ENCODE data around the gene PIWIL4.
"Not testable (repeated sequence)": the region's sequence is repeated elsewhere in the genome, so short reads cannot be mapped to it uniquely, and the experiment has no call there.

PIWIL4 gene

DNA sequence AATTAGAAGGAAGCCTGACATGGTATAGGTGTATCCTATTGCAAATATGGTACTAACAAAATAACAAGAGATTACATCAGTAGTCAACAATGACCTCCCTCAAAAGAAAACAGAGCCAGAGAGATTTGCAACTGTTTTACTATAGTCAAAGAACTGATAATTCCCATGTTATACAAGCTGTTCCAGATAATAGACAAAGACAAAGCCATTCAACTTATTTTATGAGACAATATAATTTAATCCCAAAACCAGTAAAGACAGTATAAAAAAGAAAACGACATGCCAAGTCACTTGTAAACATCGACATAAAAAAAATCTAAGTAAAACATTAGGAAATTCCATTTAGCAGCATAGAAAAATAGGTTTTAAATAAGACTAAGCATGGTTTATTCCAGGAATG, 65.2 kb downstream of the PIWIL4 start:
- Mint-ChIP-seq H3K9me3 (no peaks in the 10 kb centered on the region), H3K4me3 (no peak overlapping the region), H3K27ac (no peak overlapping the region), H3K36me3 (no peaks in the 10 kb centered on the region), H3K4me1 (no peaks in the 10 kb centered on the region)
- ATAC-seq (no peak), DNase-seq (ENCODE audit: low spot score in 2 of 2) (no peak)

DNA sequence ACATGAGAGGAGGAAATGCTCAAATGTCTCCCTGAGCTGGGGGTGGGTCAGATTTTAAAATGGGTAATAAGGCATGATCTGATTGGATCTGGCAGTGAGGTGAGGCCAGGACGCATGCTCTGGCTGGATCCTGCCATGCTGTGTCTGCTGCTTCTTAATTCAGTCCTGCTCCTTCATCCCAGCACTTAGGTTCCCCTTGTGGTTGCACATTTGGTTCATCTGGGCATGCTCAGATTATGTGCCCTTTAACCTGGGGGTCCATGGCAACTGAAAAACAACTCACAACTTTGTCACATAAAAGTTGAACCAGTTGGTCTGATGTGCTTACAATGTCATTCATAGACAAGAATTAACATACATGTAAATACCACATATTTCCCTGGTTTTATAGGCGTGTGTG, 67.9 kb downstream of the PIWIL4 start:
- DNase-seq (ENCODE audit: low spot score in 2 of 2) (no peak), ATAC-seq (no peak)
- Mint-ChIP-seq H3K27ac (no peak overlapping the region), H3K4me1 (peaks cover 7% of the 10 kb centered on the region), H3K36me3 (no peaks in the 10 kb centered on the region), H3K9me3 (no peaks in the 10 kb centered on the region), H3K4me3 (no peak overlapping the region)

DNA sequence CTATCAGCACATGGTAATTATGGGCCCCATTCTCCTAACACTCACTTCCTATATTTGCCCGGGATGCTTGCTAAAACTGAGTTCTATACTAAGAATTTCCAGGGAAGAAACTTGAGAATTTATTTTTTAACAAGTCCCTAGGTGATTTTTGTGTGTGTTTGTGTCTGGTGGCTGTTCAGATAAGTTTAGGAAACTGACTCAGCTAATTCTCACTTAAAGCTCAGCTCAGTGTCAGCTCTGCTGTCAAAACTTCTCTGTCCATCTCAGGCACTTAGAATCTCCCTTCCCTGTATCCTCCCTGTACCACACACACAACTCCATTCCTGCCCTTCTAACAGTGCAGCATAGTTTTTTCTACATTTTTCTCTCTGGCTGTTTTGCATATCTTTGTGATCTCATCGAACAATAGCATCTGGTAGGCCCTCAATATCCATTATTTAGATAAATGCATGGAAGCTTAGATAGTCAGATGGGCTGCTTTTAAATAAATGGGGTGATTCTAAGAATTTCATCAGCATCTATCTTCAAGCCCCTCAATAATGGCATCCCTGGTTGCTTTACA, 69.3 kb downstream of the PIWIL4 start:
- H3K4me1 Mint-ChIP-seq = peaks cover 7% of the 10 kb centered on the region
- H3K27ac Mint-ChIP-seq = no peak overlapping the region
- DNase-seq (ENCODE audit: low spot score in 2 of 2) (no peak), ATAC-seq (no peak)
- H3K4me3 Mint-ChIP-seq = no peak overlapping the region
- H3K9me3 Mint-ChIP-seq = no peaks in the 10 kb centered on the region
- no peaks in the 10 kb centered on the region for H3K36me3 Mint-ChIP-seq

DNA sequence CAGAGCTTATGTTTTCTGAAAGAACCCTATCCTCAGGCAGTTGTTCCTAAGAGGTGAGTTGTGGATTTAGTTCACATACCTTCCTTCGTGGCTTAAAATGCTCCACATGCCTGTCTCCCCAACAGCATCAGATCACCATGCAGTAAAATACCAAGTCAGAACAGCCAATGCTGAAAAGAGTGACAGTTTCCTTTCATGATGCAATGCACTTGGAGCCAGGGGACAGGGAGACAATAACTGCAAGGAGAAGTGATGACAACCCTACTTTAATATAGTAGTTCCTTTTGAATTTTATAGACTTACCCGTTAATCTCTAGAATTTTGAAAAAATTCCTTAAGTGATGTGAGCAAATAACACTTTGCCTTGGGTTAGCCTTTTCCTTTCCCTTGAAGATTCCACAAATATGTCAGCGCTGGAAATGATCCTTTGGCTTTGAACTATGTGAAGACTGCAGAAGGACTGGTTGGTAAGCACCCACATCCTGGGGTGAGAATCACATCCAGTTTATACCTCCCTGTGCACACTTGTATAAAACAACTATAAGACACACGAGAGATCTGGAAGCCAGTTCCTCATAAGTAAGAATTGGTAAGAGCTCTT, 71.2 kb downstream of the PIWIL4 start:
- no peak overlapping the region for H3K4me3 Mint-ChIP-seq
- no peak overlapping the region for H3K27ac Mint-ChIP-seq
- H3K9me3 Mint-ChIP-seq = no peaks in the 10 kb centered on the region
- DNase-seq (ENCODE audit: low spot score in 2 of 2) = no peak
- no peak for ATAC-seq
- no peaks in the 10 kb centered on the region for H3K36me3 Mint-ChIP-seq
- peaks cover 7% of the 10 kb centered on the region for H3K4me1 Mint-ChIP-seq

DNA sequence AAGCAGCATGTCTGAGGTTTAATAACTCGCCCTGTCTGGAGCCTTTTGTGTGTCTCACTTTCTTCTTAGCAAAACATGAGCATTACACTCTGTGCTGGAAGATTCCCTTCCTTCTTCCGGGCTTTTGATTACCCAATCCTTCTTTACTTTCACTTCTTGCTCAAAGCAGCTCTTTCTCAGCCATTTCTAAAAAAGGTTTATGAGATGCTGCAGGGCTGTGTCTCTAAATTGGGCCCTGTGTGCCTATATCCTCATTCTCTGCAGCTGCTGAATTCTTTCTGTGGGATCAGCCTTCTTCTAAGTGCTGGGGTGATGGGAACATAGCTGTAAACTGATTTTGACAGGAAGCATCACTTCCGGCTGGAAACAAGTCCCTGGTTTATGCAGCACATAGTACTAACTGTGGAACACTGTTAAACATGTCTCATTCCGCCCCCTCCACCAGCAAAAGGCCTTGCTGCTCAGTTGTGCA, 71.8 kb downstream of the PIWIL4 start:
- no peak overlapping the region for H3K27ac Mint-ChIP-seq
- ATAC-seq = no peak

DNA sequence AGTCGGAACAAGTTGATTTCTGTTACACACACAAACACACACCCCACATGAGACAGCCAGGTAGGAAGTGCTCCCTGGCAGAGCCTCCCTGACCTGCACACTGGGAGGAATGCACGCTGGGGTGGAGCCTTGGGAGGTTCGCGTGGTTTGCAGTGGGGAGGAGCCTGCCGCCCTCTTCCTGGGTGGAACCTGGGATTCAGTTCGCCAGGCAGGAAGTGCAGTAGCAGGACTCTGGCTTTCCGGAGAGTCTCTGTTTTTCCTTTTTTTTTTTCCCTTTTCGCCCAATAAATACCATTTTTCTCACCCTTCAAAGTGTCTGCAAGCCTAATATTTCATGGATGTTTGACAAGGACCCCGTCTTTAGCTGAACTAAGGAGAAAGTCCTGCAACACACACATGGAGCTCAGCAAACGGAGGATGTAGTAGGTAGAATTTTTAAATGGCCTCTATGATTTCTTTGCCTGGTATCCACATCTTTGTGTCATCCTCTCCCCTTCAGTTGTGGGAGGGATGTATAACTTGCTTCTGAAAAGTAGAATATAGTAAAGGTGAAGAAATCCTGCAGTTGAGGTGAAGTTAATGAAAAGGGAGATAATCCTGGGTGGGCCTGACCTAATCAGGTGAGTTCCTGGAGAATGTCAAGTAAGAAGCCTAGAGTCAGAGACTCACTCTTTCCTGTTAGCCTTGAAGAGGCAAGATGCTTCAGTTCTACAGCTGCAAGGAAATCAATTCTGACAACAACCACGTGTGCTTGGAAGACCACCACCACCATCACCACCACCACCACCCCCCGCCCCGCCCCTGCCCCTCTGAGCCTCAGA, 72.9 kb downstream of the PIWIL4 start:
- Mint-ChIP-seq H3K36me3 (no peaks in the 10 kb centered on the region), H3K4me3 (no peak overlapping the region), H3K27ac (no peak overlapping the region), H3K4me1 (peaks cover 7% of the 10 kb centered on the region), H3K9me3 (no peaks in the 10 kb centered on the region)
- DNase-seq (ENCODE audit: low spot score in 2 of 2) = no peak
- no peak for ATAC-seq

More for the DNA sequence above, 71.8 kb downstream of the PIWIL4 start:
- Mint-ChIP-seq H3K36me3 (no peaks in the 10 kb centered on the region), H3K9me3 (no peaks in the 10 kb centered on the region), H3K4me1 (peaks cover 7% of the 10 kb centered on the region), H3K4me3 (no peak overlapping the region)
- no peak for DNase-seq (ENCODE audit: low spot score in 2 of 2)

DNA sequence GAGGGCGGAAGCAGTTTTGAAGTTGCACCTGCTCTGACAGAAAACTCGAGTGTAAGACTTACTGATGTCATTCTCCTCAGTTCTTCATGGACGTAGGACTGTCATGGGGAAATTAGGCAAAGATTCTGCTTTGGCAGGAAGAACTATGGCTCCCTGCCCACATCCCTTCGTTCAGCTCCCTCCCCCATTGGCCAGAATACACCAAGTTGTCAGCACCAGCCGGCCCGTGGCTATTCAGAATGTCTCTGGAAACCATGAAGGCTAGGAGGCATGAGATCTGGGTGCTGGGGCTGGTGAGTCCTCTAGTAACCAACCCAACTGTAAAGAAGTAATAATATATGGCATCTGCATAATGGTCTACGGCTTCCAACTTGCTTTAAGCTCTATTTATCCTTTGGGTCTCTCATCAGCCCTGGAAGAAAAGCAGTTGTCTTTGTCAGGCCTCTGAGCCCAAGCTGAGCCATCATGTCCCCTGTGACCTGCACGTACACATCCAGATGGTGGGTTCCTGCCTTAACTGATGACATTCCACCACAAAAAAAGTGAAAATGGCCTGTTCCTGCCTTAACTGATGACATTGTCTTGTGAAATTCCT, 74.1 kb downstream of the PIWIL4 start:
- DNase-seq (ENCODE audit: low spot score in 2 of 2) (no peak), ATAC-seq (no peak)
- Mint-ChIP-seq H3K4me1 (peaks cover 7% of the 10 kb centered on the region), H3K4me3 (no peak overlapping the region), H3K36me3 (no peaks in the 10 kb centered on the region), H3K9me3 (no peaks in the 10 kb centered on the region), H3K27ac (no peak overlapping the region)

DNA sequence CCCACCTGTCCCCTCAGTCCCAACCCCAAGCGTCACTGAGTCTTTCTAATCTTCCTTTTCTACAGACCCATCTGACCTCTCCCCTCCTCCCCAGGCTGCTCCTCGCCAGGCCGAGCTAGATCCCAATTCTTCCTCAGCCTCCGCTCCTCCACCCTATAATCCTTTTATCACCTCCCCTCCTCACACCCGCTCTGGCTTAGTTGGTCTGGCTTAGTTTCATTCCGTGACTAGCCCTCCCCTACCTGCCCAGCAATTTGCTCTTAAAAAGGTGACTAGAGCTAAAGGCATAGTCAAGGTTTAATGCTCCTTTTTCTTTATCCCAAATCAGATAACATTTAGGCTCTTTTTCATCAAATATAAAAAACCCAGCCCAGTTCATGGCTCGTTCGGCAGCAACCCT, 76.0 kb downstream of the PIWIL4 start:
- ATAC-seq; H3K36me3 Mint-ChIP-seq; H3K9me3 Mint-ChIP-seq; H3K27ac Mint-ChIP-seq; H3K4me3 Mint-ChIP-seq; H3K4me1 Mint-ChIP-seq; DNase-seq (ENCODE audit: low spot score in 2 of 2): not testable (repeated sequence)

DNA sequence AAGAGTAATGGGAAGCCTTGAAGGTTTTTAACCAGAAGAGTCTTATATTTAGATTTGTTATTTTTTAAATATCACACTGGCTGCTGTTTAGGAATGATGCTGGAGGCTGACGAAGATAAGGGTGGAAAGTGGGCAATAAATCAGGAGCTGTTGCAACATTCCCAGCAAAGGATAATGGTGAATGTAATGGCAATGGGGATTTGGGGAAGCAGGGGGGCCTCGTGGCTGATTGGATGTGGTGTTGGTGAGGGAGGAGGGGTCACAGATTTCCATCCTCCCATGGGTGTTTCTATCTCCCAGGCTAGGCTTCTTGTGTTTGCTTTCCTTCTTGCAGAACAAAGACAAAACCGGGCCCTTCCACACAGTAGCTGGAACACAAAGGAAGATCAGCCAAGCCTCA, 80.8 kb downstream of the PIWIL4 start:
- no peak overlapping the region for H3K27ac Mint-ChIP-seq
- no peaks in the 10 kb centered on the region for H3K36me3 Mint-ChIP-seq
- H3K4me3 Mint-ChIP-seq = no peak overlapping the region
- DNase-seq (ENCODE audit: low spot score in 2 of 2) = no peak
- no peaks in the 10 kb centered on the region for H3K4me1 Mint-ChIP-seq
- ATAC-seq = no peak
- no peaks in the 10 kb centered on the region for H3K9me3 Mint-ChIP-seq

DNA sequence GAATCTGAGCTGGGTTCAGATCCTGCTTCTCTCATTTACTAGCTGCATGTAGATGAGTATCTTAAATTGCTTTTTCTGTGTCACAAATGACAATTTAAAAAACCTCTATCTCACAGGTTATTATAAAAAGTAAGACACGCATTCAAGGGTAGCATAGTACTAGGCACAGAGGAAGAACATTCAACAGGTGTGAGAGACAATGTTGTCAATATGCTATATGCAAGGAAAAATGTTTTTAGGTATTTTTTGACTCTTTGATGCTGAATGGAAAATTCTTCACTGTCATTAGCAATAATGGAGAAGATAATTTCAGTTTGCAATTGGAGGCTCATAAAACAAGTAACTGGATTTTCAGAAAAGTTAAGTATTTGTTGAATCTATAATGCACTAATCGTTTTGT, 81.6 kb downstream of the PIWIL4 start:
- DNase-seq (ENCODE audit: low spot score in 2 of 2) (no peak), ATAC-seq (no peak)
- Mint-ChIP-seq H3K4me3 (no peak overlapping the region), H3K27ac (no peak overlapping the region), H3K36me3 (no peaks in the 10 kb centered on the region), H3K4me1 (no peaks in the 10 kb centered on the region), H3K9me3 (no peaks in the 10 kb centered on the region)

DNA sequence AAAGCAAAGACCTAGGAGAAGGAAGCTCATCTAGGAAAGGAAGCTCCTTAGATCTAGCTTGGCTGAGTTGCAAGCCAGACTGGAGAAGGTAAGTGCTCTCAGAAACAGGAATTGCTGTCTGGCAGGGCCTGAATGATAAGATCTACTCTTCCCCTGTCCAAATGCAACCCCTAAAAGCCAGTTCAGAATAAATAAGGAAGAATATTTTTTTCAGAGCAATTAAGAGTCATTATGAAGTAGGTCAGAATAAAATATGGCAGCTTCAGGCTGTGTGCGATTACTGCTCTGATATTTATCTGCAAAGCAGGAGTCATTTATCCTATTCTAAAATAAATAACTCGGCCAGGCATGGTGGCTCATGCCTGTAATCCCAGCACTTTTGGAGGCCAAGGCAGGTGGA, 82.1 kb downstream of the PIWIL4 start:
- DNase-seq (ENCODE audit: low spot score in 2 of 2) = no peak
- no peaks in the 10 kb centered on the region for H3K4me1 Mint-ChIP-seq
- no peak overlapping the region for H3K4me3 Mint-ChIP-seq
- no peaks in the 10 kb centered on the region for H3K9me3 Mint-ChIP-seq
- no peaks in the 10 kb centered on the region for H3K36me3 Mint-ChIP-seq
- ATAC-seq = no peak
- H3K27ac Mint-ChIP-seq = no peak overlapping the region

DNA sequence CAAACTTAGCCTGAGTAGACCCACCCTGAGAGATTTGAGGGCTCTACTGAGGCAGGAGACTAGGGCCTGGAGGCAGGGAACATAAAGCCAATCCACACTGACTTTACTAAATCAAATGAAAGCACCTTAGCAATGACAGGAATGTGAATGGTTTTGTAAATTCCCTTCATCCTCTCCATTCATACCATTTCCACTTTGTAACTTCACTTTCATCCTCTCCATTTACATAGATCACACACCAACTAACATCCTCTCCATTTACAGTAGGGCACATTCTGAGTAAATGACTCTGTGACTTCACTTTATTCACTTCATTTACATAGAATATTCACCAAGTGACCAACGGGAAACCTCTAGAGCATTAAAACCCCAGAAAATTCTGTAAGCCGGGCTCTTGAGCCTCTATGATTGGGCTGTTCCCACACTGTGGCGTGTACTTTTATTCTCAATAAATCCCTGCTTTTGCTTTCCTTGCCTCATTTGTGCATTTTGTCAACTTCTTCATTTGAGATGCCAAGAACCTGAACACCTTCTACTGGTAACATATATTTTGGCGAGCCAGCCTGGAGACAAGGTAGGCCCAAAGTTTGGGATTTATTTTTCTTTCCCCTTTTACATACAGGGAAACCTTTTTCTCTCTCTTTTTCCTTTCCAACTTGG, 82.9 kb downstream of the PIWIL4 start:
- no peak overlapping the region for H3K4me3 Mint-ChIP-seq
- no peak for ATAC-seq

DNA sequence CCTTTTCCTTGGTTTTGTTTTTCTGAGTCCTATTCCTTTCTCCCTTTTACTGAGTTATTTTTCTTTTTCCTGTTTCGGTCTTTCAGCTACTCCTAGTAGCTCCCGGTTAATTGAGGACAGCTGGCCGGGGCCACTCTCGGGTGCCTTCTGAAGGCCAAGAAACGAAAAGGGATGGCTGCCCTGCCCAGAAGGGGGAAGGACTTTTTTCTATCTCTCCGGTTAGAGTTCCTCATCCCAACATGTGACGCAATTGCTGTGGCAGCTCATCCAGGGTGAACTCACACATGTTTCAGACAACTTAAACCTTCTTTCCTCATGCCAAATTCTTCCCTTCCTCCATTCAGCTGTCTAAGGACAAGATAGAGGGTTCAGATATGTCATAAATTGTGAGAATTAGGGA, 83.6 kb downstream of the PIWIL4 start:
- DNase-seq (ENCODE audit: low spot score in 2 of 2) = no peak
- Mint-ChIP-seq H3K36me3 (no peaks in the 10 kb centered on the region), H3K27ac (no peak overlapping the region), H3K4me1 (no peaks in the 10 kb centered on the region), H3K9me3 (no peaks in the 10 kb centered on the region), H3K4me3 (no peak overlapping the region)
- ATAC-seq = no peak

More for the DNA sequence above, 82.9 kb downstream of the PIWIL4 start:
- no peaks in the 10 kb centered on the region for H3K4me1 Mint-ChIP-seq
- H3K36me3 Mint-ChIP-seq = no peaks in the 10 kb centered on the region
- no peak overlapping the region for H3K27ac Mint-ChIP-seq
- no peaks in the 10 kb centered on the region for H3K9me3 Mint-ChIP-seq
- DNase-seq (ENCODE audit: low spot score in 2 of 2) = no peak

DNA sequence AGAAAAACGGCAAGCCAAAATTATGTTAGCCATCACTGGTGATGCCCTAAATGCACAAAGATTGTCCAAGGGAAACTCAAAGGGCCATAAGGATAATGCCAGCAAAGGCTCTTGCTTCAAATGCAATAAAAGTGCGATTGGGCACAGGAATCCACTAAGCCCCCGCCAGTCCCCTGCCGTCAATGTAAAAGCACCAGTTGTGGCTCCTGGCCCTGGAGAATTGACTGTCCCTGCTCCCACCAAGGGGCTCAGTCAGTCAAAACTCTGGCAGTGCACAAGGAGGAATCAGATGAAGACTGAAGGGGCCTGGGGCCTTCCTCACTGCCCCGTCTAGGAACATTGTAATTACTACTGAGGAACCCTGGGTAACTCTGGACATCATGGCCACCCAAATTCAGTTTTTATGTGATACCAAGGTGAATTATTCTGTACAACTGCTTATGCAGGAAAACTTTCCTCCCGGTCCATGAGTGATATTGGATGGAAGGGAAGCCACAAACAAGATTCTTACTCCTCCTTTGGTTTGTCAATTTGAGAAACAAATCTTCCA, 85.6 kb downstream of the PIWIL4 start:
- Mint-ChIP-seq H3K4me3 (no peak overlapping the region), H3K9me3 (no peaks in the 10 kb centered on the region), H3K4me1 (no peaks in the 10 kb centered on the region), H3K36me3 (no peaks in the 10 kb centered on the region), H3K27ac (no peak overlapping the region)
- ATAC-seq (no peak), DNase-seq (ENCODE audit: low spot score in 2 of 2) (no peak)

DNA sequence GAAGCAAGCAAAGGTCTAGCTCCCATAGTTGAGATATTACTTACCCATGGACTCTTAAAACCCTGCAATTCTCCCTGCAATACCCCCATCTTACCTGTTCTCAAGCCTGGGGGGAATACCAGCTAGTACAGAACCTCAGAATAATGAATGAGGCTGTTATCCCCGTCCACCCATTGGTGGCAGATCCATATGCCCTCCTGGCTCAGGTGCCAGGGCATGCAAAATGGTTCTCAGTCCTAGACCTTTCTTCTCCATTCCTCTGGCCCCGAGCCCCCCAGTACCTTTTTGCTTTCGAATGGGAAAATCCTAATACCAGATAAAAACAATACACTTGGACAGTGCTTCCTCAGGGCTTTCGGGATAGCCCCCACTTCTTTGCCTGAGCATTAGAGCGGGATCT, 86.4 kb downstream of the PIWIL4 start:
- DNase-seq (ENCODE audit: low spot score in 2 of 2) (no peak), ATAC-seq (no peak)
- H3K36me3 Mint-ChIP-seq = no peaks in the 10 kb centered on the region
- H3K9me3 Mint-ChIP-seq = no peaks in the 10 kb centered on the region
- H3K27ac Mint-ChIP-seq = no peak overlapping the region
- H3K4me3 Mint-ChIP-seq = no peak overlapping the region
- no peaks in the 10 kb centered on the region for H3K4me1 Mint-ChIP-seq
